ENCODE data around the gene SERPIND1. TPM values are rescaled to one million over a fixed set of nuclear protein-coding genes. Genes with fewer than 3 reads are reported as not detected.

Gene SERPIND1
- total RNA-seq, 4 donors from 2014 or later: 0.22 TPM; not detected in 3

DNA sequence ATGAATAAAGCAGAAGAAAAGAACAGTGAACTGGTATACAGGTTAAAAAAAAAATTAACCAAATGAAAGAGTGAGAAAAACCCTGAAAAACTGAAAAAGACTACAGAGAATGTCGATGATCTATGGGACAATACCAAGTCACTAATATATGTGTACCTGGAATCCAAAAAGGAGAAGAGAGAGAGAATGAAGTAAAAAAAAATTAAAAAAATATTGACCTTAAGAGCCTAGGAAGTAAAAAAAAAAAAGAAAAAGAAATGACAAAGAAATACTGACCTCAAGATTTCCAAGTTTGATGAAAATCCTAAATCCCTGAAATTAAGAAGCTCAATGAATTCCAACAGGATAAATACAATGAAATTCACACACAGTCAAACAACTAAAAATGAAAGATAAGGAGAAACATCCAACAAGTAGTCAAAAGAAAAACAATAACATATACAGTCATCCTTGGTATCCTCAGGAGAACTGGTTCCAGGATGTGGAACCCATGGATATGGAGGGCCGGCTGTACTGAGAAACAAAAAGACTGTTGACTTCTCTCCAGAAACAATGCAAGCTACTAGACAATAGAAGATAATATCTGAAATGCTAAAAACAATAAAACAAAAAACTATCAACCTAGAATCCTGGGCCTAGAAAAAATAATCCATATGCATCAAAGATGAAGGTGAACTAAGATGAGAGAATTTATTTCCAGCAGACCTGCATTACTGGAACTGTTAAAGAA, 33.5 kb upstream of the SERPIND1 start:
- Histone ChIP-seq H3K27me3 (no peaks in the 10 kb centered on the region), H3K4me3 (no peak overlapping the region), H3K27ac (no peak overlapping the region), H3K4me1 (no peaks in the 10 kb centered on the region), H3K36me3 (peaks cover 0 to 38% of the 10 kb centered on the region in 2 donors), H3K9me3 (no peaks in the 10 kb centered on the region)
- in situ Hi-C loops (cut with MboI; ENCODE audit: low sequenced_read_pairs in 4 of 4): no loop called here
- no peak for ATAC-seq
- TF ChIP-seq, protein P1, sequence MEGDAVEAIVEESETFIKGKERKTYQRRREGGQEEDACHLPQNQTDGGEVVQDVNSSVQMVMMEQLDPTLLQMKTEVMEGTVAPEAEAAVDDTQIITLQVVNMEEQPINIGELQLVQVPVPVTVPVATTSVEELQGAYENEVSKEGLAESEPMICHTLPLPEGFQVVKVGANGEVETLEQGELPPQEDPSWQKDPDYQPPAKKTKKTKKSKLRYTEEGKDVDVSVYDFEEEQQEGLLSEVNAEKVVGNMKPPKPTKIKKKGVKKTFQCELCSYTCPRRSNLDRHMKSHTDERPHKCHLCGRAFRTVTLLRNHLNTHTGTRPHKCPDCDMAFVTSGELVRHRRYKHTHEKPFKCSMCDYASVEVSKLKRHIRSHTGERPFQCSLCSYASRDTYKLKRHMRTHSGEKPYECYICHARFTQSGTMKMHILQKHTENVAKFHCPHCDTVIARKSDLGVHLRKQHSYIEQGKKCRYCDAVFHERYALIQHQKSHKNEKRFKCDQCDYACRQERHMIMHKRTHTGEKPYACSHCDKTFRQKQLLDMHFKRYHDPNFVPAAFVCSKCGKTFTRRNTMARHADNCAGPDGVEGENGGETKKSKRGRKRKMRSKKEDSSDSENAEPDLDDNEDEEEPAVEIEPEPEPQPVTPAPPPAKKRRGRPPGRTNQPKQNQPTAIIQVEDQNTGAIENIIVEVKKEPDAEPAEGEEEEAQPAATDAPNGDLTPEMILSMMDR (IDR thresholded peaks at IDR 0.05 in 4 of 5, conservative IDR thresholded peaks at IDR 0.05 in 1 of 5): no peak
- no peak for TF ChIP-seq POLR2A (IDR thresholded peaks at IDR 0.05)
- DNase-seq: no peak
- intact Hi-C loops (cut with DNase I; ENCODE audit: low total_unique reads): no loop called here

- in situ Hi-C loops (cut with MboI; ENCODE audit: low sequenced_read_pairs in 4 of 4) (no loop called here), intact Hi-C loops (cut with DNase I; ENCODE audit: low total_unique reads) (no loop called here)
- TF ChIP-seq, protein P1 (IDR thresholded peaks at IDR 0.05 in 4 of 5, conservative IDR thresholded peaks at IDR 0.05 in 1 of 5): no peak
- no peak for TF ChIP-seq POLR2A (IDR thresholded peaks at IDR 0.05)
- Histone ChIP-seq H3K4me3 (no peak overlapping the region), H3K27me3 (no peaks in the 10 kb centered on the region), H3K27ac (no peak overlapping the region), H3K4me1 (no peaks in the 10 kb centered on the region), H3K36me3 (peaks cover 0 to 42% of the 10 kb centered on the region in 2 donors), H3K9me3 (no peaks in the 10 kb centered on the region)
- no peak for DNase-seq
- ATAC-seq: no peak
These were observed 32.8 kb upstream of the SERPIND1 start for GRCh38 chr22:20741008-20741633.

DNA sequence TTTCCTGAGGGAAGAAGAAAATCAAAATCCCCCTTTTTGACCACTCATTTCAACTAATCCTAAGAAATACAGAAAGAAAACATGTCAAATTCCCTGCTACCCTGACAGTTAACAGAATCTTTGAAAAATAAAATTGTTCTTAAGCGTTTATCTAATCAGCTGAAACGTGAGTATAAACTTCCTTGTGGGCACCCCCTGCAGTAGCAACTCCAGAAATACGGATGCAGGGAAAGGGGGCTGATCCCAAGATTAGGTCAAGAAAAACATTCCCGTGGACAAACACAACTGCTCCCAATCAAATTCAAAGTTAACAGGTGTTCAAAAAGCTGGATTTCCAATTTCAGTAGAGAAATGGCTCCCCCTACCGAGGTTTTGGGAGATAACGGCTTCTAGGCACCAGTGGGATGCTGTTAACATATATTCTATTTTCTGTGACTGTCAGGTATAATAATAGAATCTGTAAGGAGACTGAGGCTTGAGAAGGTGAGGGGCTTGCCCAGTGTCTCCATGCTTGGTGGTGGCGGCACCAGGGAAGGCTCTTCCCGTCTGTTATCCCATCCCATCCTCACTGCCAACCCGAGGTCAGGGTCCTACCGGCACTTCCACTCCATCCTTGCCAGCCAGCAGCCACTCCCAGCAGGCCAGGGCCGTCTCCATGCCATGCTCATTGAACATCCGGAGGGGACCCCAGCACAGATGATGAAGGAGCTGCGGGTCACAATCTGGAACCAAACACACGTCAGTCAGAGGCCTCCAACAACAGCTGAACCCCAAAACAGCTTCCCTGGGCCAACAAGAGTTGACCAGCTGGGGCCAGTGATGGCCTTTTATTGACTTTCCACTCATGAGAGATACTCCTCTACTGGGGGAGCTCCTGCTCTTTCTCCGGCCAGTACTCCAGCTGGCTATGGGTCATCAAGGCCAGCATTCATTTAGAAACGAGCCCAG, 32.0 kb upstream of the SERPIND1 start:
- DNase-seq: no peak
- in situ Hi-C loops (cut with MboI; ENCODE audit: low sequenced_read_pairs in 4 of 4): no loop called here
- no peak for ATAC-seq
- Histone ChIP-seq H3K27me3 (no peaks in the 10 kb centered on the region), H3K4me3 (no peak overlapping the region), H3K36me3 (peaks cover 0 to 48% of the 10 kb centered on the region in 2 donors), H3K9me3 (no peaks in the 10 kb centered on the region), H3K4me1 (no peaks in the 10 kb centered on the region), H3K27ac (no peak overlapping the region)
- TF ChIP-seq, protein P1 (IDR thresholded peaks at IDR 0.05 in 4 of 5, conservative IDR thresholded peaks at IDR 0.05 in 1 of 5): peak in 4 of 5 experiments; percentile 11 to 68 (median 42)
- no peak for TF ChIP-seq POLR2A (IDR thresholded peaks at IDR 0.05)
- intact Hi-C loops (cut with DNase I; ENCODE audit: low total_unique reads): no loop called here

GRCh38 chr22:20742764-20743163, 31.1 kb upstream of the SERPIND1 start:
- H3K4me3 ChIP-seq: no peak overlapping the region
- no peak for TF ChIP-seq POLR2A (IDR thresholded peaks at IDR 0.05)
- intact Hi-C loops (cut with DNase I; ENCODE audit: low total_unique reads) (no loop called here), in situ Hi-C loops (cut with MboI; ENCODE audit: low sequenced_read_pairs in 4 of 4) (no loop called here)
- H3K27me3 ChIP-seq: no peaks in the 10 kb centered on the region
- peaks cover 0 to 55% of the 10 kb centered on the region in 2 donors for H3K36me3 ChIP-seq
- H3K27ac ChIP-seq: no peak overlapping the region
- ATAC-seq: no peak
- H3K4me1 ChIP-seq: no peaks in the 10 kb centered on the region
- H3K9me3 ChIP-seq: no peaks in the 10 kb centered on the region
- DNase-seq: no peak
